HG03520 (cell line): Measurements from ENCODE around the gene GPR183.
A peak's percentile ranks its signal among the peaks of the same experiment; 100 is the strongest.

Experiments used
- ATAC-seq: cut with Tn5 transposase; IDR thresholded peaks from one replicate; pipeline ENCODE4 v1.9.1; 2021; ENCODE audit warnings: mild to moderate bottlenecking, moderate library complexity; ENCODE audit not compliant: unreplicated experiment

GPR183 gene

DNA sequence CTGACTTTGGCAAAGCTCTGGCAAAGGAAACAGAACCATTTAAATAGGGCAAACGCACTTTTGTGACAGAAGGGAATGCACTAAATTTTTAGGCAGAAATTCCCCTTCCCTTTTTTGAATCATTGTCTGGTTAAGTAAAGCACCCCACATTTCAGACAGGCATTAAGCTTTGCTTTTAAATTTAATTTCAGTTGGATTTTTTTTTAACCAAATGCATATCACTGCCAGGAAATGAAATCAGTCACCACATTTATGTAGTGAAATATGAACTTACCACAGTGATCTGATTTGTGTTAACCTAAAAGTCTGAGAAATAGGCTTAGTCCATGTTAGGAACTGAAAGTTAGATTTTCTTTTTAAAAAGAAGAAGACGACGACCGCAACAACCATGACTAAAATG lies 10.8 kb downstream of the GPR183 start:
- ATAC-seq, result peak; percentile 59

GRCh38 chr13:99295488-99296252 lies 11.5 kb downstream of the GPR183 start:
- ATAC-seq, result no peak

- ATAC-seq, result no peak
These were observed 12.2 kb downstream of the GPR183 start for GRCh38 chr13:99294958-99295357.

DNA sequence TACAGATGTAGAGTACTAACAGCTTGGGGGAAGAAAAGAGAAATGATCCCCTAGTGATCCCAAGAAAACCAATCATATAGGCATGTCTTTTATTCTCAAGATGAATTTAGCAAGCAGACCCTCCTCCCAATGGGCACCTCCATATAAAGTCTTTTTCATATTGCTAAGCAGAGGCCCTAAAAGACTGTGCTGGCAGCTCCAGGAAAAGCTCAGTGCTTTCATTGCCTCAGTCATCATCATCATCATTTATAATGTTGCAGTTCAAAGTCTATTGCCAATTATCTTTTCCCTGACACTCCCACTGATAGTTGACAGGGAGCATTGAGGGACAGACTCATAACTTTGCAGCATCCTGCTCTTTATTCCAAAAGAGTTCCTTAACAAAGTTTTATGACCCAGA lies 13.0 kb downstream of the GPR183 start:
- ATAC-seq, result no peak

- no peak for ATAC-seq
These were observed 14.0 kb downstream of the GPR183 start for GRCh38 chr13:99293178-99293577.

GRCh38 chr13:99290894-99291293 lies 16.3 kb downstream of the GPR183 start:
- ATAC-seq, result no peak

- ATAC-seq, result no peak
These were observed 17.4 kb downstream of the GPR183 start for GRCh38 chr13:99289674-99290337.

DNA sequence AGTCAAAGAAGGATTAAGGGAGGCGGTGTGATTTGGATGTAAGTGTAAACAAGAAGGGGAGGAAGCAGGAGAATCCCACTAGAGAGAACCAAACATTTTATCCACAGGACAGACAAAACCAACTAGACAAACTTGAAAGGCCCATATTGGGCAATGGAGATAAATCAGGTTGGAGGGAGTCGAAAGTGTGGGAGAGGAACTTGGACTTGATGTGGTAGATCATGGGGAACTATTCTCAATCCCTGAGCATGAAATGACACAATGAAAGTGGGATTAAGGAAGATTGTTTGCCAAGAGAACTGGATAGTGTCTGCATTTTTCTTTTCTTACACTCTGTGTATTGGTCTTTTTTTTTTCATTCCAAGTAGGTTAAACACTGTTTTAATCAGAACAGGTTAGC lies 17.9 kb downstream of the GPR183 start:
- ATAC-seq, result no peak

- peak; percentile 90 for ATAC-seq
These were observed 19.1 kb downstream of the GPR183 start for GRCh38 chr13:99288089-99288488.

DNA sequence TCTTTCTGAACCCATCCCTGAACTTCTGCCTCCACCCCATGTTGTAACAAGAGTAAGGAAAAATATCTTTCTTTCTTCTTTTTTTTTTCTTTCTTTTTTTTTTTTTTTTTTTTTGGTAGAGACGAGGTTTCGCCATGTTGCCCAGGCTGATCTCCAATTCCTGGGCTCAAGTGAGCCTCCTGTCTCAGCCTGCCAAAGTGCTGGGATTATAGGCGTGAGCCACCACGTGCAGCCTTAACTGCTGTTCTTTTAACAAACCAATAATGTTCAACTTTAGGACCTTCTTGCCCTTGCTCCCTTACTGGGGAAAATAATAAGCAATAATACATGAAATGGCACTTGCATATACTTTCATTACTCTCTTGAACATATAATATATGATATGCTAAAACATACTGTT lies 19.6 kb downstream of the GPR183 start:
- ATAC-seq, result no peak

DNA sequence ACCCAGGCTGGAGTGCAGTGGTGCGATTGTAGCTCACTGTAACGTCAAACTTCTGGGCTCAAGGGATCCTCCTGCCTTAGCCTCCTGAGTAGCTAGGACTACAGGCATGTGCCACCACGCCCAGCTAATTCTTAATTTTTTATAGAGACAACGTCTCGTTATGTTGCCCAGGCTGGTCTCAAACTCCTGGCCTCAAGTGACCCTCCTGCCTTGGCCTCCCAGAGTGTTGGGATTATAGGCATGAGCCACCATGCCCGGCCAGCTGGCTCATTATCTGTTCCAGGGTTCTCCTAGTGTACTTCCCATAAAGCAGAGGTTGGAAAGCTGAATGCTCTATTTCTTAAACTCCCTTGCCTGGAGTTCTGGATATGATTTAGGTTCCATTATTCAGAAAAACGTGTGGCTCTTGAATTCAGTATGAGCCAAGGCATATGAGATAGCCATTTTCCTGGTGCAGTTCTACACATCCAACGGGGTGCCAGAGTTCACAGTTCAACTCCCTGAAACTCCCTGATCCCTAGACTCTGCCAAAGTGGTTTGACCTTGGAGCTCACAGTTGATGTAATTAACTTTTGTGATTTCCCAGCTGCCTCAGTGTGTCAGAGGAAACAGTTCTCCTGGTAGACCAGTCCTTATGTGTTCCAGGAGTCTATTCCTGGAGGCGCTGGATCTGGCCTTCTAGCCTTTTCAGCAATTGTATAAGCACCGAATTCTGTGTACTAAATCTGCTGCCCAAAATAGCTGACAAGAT lies 21.6 kb downstream of the GPR183 start:
- no peak for ATAC-seq

GRCh38 chr13:99282264-99283231 lies 24.7 kb downstream of the GPR183 start:
- ATAC-seq, result peak; percentile 63

GRCh38 chr13:99281811-99282263 lies 25.4 kb downstream of the GPR183 start:
- ATAC-seq, result peak; percentile 74

- no peak for ATAC-seq
These were observed 27.0 kb downstream of the GPR183 start for GRCh38 chr13:99280166-99280565.

DNA sequence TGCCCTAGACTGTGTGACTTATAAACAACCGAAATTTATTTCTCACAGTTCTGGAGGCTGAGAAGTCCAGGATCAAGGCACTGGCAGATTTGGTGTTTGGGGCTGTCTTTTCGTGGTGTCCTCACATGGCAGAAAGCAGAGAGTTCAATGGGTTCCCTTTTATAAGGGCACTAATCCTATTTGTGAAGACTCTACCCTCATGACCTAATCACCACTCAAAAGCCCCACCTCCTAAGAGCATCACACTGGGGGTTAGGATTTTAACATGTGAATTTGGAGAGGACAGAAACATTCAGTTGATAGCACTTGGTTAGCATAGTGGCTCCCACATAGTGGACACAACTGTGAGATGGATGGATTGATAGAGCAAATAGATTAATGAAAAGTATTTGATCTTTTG lies 27.6 kb downstream of the GPR183 start:
- no peak for ATAC-seq

DNA sequence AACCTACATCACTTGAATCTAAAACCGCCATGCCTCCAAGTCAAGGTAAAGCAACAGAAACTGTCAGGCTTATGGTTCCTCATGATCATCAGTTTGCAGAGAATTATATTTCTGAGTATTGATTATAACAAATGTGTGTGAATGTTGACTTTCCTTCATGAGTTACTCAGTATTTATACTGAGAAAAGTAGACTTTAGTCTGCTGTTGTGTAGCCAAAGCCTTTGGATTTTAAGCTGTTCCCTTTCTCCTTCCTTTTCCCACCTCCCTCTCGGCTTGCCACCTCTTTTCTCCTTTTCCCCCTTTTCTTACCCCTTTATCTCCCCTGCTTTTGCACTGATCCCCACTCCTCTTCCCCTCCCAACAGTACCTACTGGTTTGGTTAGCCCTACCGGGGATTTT lies 28.4 kb downstream of the GPR183 start:
- no peak for ATAC-seq

GRCh38 chr13:99278200-99278599 lies 29.0 kb downstream of the GPR183 start:
- ATAC-seq, result no peak

- no peak for ATAC-seq
These were observed 29.6 kb downstream of the GPR183 start for GRCh38 chr13:99277629-99278028.

GRCh38 chr13:99276706-99277105 lies 30.5 kb downstream of the GPR183 start:
- no peak for ATAC-seq

DNA sequence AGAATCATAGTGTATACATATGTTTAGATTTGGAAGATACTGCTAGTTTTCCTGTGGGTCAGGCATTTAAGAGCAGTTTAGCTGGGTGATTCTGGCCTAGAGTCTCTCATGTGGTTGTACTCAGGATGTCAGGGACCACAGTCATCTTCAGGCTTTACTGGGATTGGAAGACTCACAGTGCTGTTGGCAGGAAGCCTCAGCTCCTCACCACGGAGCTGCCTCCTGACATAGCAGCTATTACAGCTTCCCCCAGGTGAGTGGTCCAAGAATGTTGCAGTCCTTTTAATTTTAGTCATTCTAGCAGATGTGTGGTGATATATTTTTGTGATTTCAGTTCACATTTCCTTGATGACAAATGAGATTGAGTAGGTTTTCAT lies 32.1 kb downstream of the GPR183 start:
- ATAC-seq, result no peak

DNA sequence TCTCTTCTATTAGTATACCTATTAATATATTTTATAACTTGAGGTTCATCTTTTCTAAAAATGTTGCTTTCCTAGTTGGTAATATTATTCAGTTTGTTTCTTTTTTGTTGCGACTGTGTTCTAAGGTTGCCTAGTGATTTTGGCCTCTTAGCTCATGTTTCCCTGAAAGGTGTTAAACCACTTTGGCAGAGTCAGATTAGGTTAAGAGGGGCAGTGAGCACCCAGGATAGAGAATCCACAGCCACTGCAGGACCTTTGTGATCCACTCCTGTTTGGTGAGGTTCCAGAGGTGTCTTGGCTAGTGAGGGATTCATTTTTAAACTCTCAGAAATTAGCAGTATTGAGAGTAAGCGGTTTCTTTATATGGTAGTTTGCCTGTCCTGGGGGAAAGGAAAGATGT lies 34.1 kb downstream of the GPR183 start:
- no peak for ATAC-seq
